SK-N-MC (cell line): ENCODE data around the gene PAQR6.
A peak's percentile ranks its signal among the peaks of the same experiment; 100 is the strongest.

Experiments
- DNase-seq: peaks from one replicate; pipeline ENCODE4 v3.0.0-alpha.2; 2011; ENCODE audit warnings: low read depth, low spot score
- H3K27ac ChIP-seq: fragments of 200-600 bp; sonication (generic); 2 replicates; pipeline ENCODE4 v1.5.1; 2016; ENCODE audit warnings: mixed run types
- H3K36me3 ChIP-seq: fragments of 200-600 bp; sonication (generic); 2 replicates; pipeline ENCODE4 v1.6.1; 2017; ENCODE audit warnings: antibody characterized with exemption, low read length, mixed read lengths; ENCODE audit not compliant: insufficient read depth
- H3K4me3 ChIP-seq: fragments of 200-600 bp; sonication (generic); 2 replicates; pipeline ENCODE4 v1.5.1; 2016
- H3K9ac ChIP-seq: fragments of 200-600 bp; sonication (generic); 2 replicates; pipeline ENCODE4 v1.8.0; 2017; ENCODE audit warnings: mixed run types, mixed read lengths; ENCODE audit not compliant: insufficient read length
- H3K9me3 ChIP-seq: fragments of 200-600 bp; sonication (generic); 2 replicates; pipeline ENCODE4 v1.6.1; 2017; ENCODE audit warnings: low read depth, mild to moderate bottlenecking, antibody characterized with exemption, low read length, moderate library complexity, mixed read lengths
- EZH2 ChIP-seq: fragments of 200-600 bp; sonication (generic); IDR thresholded peaks from one replicate; pipeline ENCODE4 v1.6.1; 2017; ENCODE audit warnings: antibody characterized with exemption
- FOXP2 ChIP-seq: optimal IDR thresholded peaks from 2 replicates; pipeline ENCODE3; 2011; ENCODE audit warnings: mild to moderate bottlenecking, moderate library complexity; ENCODE audit not compliant: insufficient read depth; ENCODE audit errors: extremely low read length, control extremely low read depth
- POLR2AphosphoS5 ChIP-seq: IDR thresholded peaks from 2 replicates; pipeline ENCODE4 v1.6.1; 2012; ENCODE audit warnings: mild to moderate bottlenecking, low read depth, low read length, borderline replicate concordance

PAQR6 gene

GRCh38 chr1:156244712-156245111 is 3.1 kb downstream of the PAQR6 start:
- H3K4me3 ChIP-seq, result no peak overlapping the region
- no peak for DNase-seq
- no peak for TF ChIP-seq EZH2
- H3K36me3 ChIP-seq, result peaks cover 2% of the 10 kb centered on the region; the same call in 1 of the 2 replicates
- H3K27ac ChIP-seq, result no peak overlapping the region
- no peak overlapping the region for H3K9ac ChIP-seq
- H3K9me3 ChIP-seq, result no peaks in the 10 kb centered on the region

- no peak overlapping the region for H3K9ac ChIP-seq
- no peak for TF ChIP-seq EZH2
- no peak for TF ChIP-seq FOXP2
- no peak for TF ChIP-seq POLR2AphosphoS5
- H3K9me3 ChIP-seq, result no peaks in the 10 kb centered on the region
- no peak overlapping the region for H3K27ac ChIP-seq
- H3K36me3 ChIP-seq, result peaks cover 3% of the 10 kb centered on the region; the same call in 1 of the 2 replicates
- H3K4me3 ChIP-seq, result no peak overlapping the region
- no peak for DNase-seq
These were observed 3.7 kb downstream of the PAQR6 start for GRCh38 chr1:156244126-156244525.

GRCh38 chr1:156242738-156243137 is 5.1 kb downstream of the PAQR6 start:
- H3K36me3 ChIP-seq, result peaks cover 3% of the 10 kb centered on the region; the same call in 1 of the 2 replicates
- no peak for DNase-seq
- H3K9me3 ChIP-seq, result no peaks in the 10 kb centered on the region
- H3K4me3 ChIP-seq, result no peak overlapping the region
- H3K27ac ChIP-seq, result no peak overlapping the region
- H3K9ac ChIP-seq, result no peak overlapping the region
- TF ChIP-seq POLR2AphosphoS5, result no peak

- Histone ChIP-seq H3K27ac (no peak within 1 kb of the TSS), H3K9me3 (no peaks in the 10 kb centered on the region), H3K4me3 (no peak within 1 kb of the TSS), H3K9ac (no peak within 1 kb of the TSS), H3K36me3 (peaks cover 4% of the 10 kb centered on the region)
- no peak for TF ChIP-seq FOXP2
- TF ChIP-seq POLR2AphosphoS5, result no peak
- TF ChIP-seq EZH2, result no peak
- no peak for DNase-seq
These were observed 5.9 kb downstream of the PAQR6 start, which contains the start of gene BGLAP for GRCh38 chr1:156241926-156242325. TSS of gene BGLAP (plus strand) at chr1:156242184. CDS start at chr1:156242232, 48 bp downstream.

GRCh38 chr1:156241311-156241811 is 6.5 kb downstream of the PAQR6 start:
- no peak for DNase-seq
- H3K9ac ChIP-seq, result no peak overlapping the region
- H3K36me3 ChIP-seq, result peaks cover 10% of the 10 kb centered on the region
- TF ChIP-seq EZH2 (no peak), POLR2AphosphoS5 (no peak), FOXP2 (no peak)
- no peak overlapping the region for H3K27ac ChIP-seq
- no peak overlapping the region for H3K4me3 ChIP-seq
- no peaks in the 10 kb centered on the region for H3K9me3 ChIP-seq

- Histone ChIP-seq H3K27ac (no peak overlapping the region), H3K9me3 (no peaks in the 10 kb centered on the region), H3K9ac (no peak overlapping the region), H3K36me3 (peaks cover 19% of the 10 kb centered on the region), H3K4me3 (no peak overlapping the region)
- no peak for TF ChIP-seq FOXP2
- TF ChIP-seq POLR2AphosphoS5, result no peak
- no peak for TF ChIP-seq EZH2
- no peak for DNase-seq
These were observed 9.6 kb downstream of the PAQR6 start for GRCh38 chr1:156238248-156238647.

GRCh38 chr1:156236164-156236563 is 11.7 kb downstream of the PAQR6 start:
- H3K27ac ChIP-seq, result no peak overlapping the region
- DNase-seq, result no peak
- H3K9me3 ChIP-seq, result no peaks in the 10 kb centered on the region
- TF ChIP-seq POLR2AphosphoS5 (no peak), EZH2 (no peak)
- H3K9ac ChIP-seq, result no peak overlapping the region
- H3K36me3 ChIP-seq, result peaks cover 19% of the 10 kb centered on the region
- no peak overlapping the region for H3K4me3 ChIP-seq

- Histone ChIP-seq H3K36me3 (peaks cover 16% of the 10 kb centered on the region), H3K27ac (peak overlapping the region; percentile 3; the same call in 1 of the 2 replicates), H3K4me3 (no peak overlapping the region), H3K9ac (no peak overlapping the region), H3K9me3 (no peaks in the 10 kb centered on the region)
- no peak for TF ChIP-seq EZH2
- TF ChIP-seq FOXP2, result no peak
- TF ChIP-seq POLR2AphosphoS5, result no peak
- DNase-seq, result no peak
These were observed 14.3 kb downstream of the PAQR6 start for GRCh38 chr1:156233426-156234127.

- no peak for DNase-seq
- Histone ChIP-seq H3K36me3 (peaks cover 16% of the 10 kb centered on the region), H3K9ac (no peak overlapping the region), H3K27ac (no peak overlapping the region), H3K9me3 (no peaks in the 10 kb centered on the region), H3K4me3 (no peak overlapping the region)
- no peak for TF ChIP-seq POLR2AphosphoS5
- TF ChIP-seq FOXP2, result no peak
- no peak for TF ChIP-seq EZH2
These were observed 15.5 kb downstream of the PAQR6 start for GRCh38 chr1:156232201-156232894.
